SIG-M5 treated with dmso at 0.1 percent for 504 hours (cell line): ENCODE results near the gene JADE2.
A peak's percentile ranks its signal among the peaks of the same experiment; 100 is the strongest.
"Not testable (repeated sequence)": the region's sequence is repeated elsewhere in the genome, so short reads cannot be mapped to it uniquely, and the experiment has no call there.

Experiments
- DNase-seq: peaks from one replicate; lab custom pipeline; 2025; ENCODE audit not compliant: unreplicated experiment; lab: John Stamatoyannopoulos, UW

JADE2 gene

DNA sequence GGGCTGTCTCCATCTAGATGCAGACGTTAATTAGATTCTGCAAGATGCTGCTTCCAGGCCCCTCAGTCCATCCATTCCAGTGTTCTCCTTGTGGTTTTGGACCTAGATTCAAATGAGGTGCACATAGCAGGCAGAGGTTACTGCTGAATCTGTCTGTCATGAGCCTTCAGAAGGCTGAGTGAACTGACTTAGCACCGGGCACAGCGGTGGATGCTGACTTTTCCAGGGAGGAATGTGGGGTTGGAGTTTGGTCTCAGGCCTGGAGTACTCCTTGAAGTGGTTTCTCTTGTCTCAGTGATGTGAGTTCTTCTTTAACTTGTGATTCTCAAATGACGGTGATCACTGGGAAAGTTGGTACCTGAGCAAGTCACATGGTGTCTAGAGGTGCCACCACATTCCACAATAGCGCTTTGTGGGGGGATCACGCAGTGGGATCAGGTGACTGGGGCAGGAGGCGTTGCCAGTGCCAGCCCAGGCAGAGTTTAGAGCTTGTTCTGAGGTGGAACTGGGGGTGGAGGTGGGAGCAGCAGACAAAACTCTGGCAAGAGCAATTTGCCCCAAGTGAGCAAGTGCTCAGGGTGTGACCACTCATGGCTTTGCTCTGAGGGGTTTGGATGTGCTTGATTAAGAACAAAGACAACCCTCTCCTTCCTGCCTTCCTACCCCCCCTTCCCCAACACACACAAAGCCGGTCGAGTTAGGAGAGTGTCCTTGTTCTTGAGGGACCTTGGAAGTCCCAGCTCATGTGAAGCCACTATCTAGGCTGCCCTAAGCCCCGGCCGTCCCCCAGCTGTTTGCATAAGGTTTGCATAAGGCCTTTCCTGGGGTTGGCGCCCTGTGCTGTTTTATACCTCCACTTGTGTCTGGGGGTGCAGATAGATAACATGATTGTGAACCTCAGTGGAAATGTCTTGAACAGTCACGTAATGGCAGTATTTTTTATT, 25.1 kb downstream of the JADE2 start:
- no peak for DNase-seq

- no peak for DNase-seq
Observed at GRCh38 chr5:134551901-134552300, 26.4 kb downstream of the JADE2 start.

- DNase-seq = no peak
Observed at GRCh38 chr5:134552301-134552700, 26.8 kb downstream of the JADE2 start.

DNA sequence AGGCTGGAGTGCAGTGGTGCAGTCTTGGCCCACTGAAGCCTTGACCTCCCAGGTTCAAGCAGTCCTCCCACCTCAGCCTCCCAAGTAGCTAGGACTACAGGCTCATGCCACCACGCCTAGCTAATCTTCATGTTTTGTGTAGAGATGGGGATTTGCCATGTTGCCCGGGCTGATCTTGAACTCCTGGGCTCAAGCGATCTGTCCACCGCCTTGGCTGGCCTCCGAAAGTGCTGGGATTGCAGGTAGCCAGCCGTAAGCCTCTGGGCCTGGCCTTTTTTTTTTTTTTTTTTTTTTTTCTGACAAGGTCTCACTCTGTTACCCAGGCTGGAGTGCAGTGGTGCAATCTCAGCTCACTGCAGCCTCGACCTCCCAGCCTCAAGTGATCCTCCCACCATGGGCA, 27.2 kb downstream of the JADE2 start:
- DNase-seq = not testable (repeated sequence)

GRCh38 chr5:134553821-134554267, 28.4 kb downstream of the JADE2 start:
- no peak for DNase-seq

- peak; percentile 14 for DNase-seq
Observed at GRCh38 chr5:134554319-134555222, 29.1 kb downstream of the JADE2 start.

GRCh38 chr5:134555223-134555889, 29.9 kb downstream of the JADE2 start:
- no peak for DNase-seq

- DNase-seq = no peak
Observed at GRCh38 chr5:134555890-134556311, 30.4 kb downstream of the JADE2 start.

- DNase-seq = not testable (repeated sequence)
Observed at GRCh38 chr5:134556588-134556987, 31.1 kb downstream of the JADE2 start.

DNA sequence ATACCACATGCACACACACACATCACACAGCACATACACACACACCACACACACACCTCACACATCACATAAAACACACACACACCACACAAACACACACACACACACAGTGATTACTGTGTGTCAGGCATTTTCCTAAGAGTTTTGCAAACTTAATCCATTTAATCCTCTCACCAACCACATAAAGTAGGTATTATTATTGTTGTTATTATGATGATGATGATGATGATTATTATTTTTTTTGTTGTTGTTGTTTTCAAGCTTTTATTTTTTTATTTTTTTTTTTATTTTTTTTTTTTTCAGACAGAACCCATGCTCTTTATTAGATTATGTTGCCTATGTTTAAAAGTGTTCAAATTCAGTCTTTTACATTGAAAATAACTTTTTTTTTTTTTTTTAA, 31.5 kb downstream of the JADE2 start:
- no peak for DNase-seq

DNA sequence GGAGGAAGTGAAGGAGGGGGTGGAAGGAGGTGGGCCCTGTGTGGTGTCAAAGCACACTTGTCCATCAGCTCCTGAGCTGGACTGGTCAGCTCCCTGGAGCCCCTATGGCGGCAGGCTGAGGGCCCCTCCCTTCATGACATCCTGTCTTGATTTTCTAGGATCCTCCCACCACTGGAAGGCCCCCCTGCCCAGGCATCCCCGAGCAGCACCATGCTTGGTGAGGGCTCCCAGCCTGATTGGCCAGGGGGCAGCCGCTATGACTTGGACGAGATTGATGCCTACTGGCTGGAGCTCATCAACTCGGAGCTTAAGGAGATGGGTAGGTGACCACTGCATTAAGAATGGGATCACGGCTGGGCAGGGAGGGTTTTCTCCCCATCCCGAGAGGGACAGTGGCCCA, 34.2 kb downstream of the JADE2 start:
- no peak for DNase-seq

GRCh38 chr5:134560698-134561097, 35.2 kb downstream of the JADE2 start:
- no peak for DNase-seq

GRCh38 chr5:134561871-134562296, 36.4 kb downstream of the JADE2 start:
- no peak for DNase-seq

GRCh38 chr5:134563221-134563620, 37.8 kb downstream of the JADE2 start:
- DNase-seq = no peak

GRCh38 chr5:134563962-134564361, 38.5 kb downstream of the JADE2 start:
- no peak for DNase-seq

DNA sequence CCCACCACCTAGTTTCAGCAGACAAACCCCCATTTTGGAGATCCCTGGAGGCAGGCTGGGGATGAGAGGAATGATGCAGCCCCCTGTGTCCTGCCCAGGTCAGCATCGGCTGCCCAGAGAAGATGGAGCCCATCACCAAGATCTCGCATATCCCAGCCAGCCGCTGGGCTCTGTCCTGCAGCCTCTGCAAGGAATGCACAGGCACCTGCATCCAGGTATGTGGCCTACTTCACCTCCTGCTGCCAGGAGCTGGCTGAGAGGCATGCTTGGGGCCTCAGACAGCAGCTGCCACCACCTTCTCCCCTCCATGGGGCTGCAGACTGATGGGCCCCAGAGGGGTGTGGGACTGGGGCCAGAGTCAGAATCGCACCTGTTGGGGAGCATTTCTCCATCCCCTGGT, 38.9 kb downstream of the JADE2 start:
- DNase-seq = no peak

- DNase-seq = no peak
Observed at GRCh38 chr5:134565791-134566740, 40.6 kb downstream of the JADE2 start.

DNA sequence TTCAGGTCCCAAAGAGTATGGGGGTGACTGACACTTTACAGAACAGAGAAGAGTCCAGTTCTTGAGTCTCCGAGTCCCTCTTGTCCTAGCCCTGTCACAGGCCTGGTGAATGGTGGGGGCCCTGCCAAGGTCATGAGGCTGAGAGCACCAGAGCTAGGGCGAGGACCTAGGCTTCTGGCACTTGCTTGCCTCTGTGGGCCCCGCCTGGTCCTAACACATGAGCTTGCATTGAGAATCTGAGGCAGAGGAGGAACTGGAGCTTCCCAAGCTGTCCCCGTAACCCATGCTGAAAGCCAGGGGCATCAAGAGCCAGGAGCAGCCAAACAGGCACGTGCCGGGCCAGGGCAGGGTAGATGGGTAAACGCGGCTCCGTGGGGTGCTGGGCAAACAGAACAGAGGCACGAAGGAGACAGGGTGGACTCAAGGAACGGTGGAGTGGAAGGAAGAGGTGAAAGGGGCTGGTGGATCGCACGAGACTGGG, 41.3 kb downstream of the JADE2 start:
- DNase-seq = no peak

GRCh38 chr5:134567641-134568336, 42.3 kb downstream of the JADE2 start:
- no peak for DNase-seq
